Common myeloid progenitor, CD34-positive (primary cell): Measurements from ENCODE around the gene CNFN. TPM values are rescaled to one million over a fixed set of nuclear protein-coding genes. Genes with fewer than 3 reads are reported as not detected.

Experiments used
- CTCF ChIA-PET: fragments of 350-600 bp; sonication (Branson Sonifier 250); formaldehyde crosslinking; loops from one replicate; lab custom pipeline; 2021; ENCODE audit warnings: antibody characterized with exemption; lab: Charles Lee
- POLR2A ChIA-PET: fragments of 350-600 bp; sonication (Branson Sonifier 250); formaldehyde crosslinking; loops from one replicate; lab custom pipeline; 2021; ENCODE audit warnings: antibody characterized with exemption; lab: Charles Lee
- DNase-seq, 3 donors: peaks; one replicate each; pipeline versions ENCODE4 v3.0.0 to v3.0.0-alpha.2; 2013
- H3K27ac ChIP-seq, 2 experiments: 1 replicate in 1 of 2; 2 replicates in 1 of 2; pipeline ENCODE4 v1.7.0; 2013; ENCODE audit warnings: inconsistent platforms in 2 of 2, low read length in 2 of 2, mild to moderate bottlenecking in 2 of 2, low read depth in 1 of 2, moderate library complexity in 1 of 2; ENCODE audit not compliant: severe bottlenecking in 2 of 2, insufficient read depth in 1 of 2, poor library complexity in 1 of 2
- H3K27me3 ChIP-seq, 5 experiments: replicated peaks in 2 of 5; 1 replicate in 3 of 5; 2 replicates in 2 of 5; pipeline versions ENCODE4 v1.6.1 to v1.7.0; 2013; ENCODE audit warnings: low read length in 4 of 5, mild to moderate bottlenecking in 2 of 5, moderate library complexity in 2 of 5, inconsistent platforms in 1 of 5; ENCODE audit not compliant: insufficient read depth in 5 of 5, control insufficient read depth in 4 of 5
- H3K36me3 ChIP-seq, 4 experiments: 1 replicate in 2 of 4; 2 replicates in 2 of 4; pipeline versions ENCODE4 v1.6.1 to v1.7.0; 2013; ENCODE audit warnings: low read length in 3 of 4, control low read depth in 1 of 4, mild to moderate bottlenecking in 1 of 4; ENCODE audit not compliant: control insufficient read depth in 4 of 4, insufficient read depth in 4 of 4
- H3K4me1 ChIP-seq, 4 experiments: 1 replicate in 3 of 4; 2 replicates in 1 of 4; pipeline versions ENCODE4 v1.6.1 to v1.7.1; 2013; ENCODE audit warnings: low read length in 3 of 4, mild to moderate bottlenecking in 3 of 4, control low read depth in 1 of 4, inconsistent platforms in 1 of 4, moderate library complexity in 1 of 4; ENCODE audit not compliant: control insufficient read depth in 4 of 4, insufficient read depth in 4 of 4; ENCODE audit errors: control extremely low read depth in 1 of 4
- H3K4me3 ChIP-seq, 7 experiments: 1 replicate in 4 of 7; 2 replicates in 3 of 7; pipeline versions ENCODE4 v1.5.1 to v1.7.0; 2013; ENCODE audit warnings: mild to moderate bottlenecking in 7 of 7, low read length in 6 of 7, moderate library complexity in 6 of 7, inconsistent platforms in 2 of 7, low read depth in 2 of 7, control low read depth in 1 of 7; ENCODE audit not compliant: insufficient read depth in 4 of 7, control insufficient read depth in 1 of 7; ENCODE audit errors: extremely low read depth in 1 of 7
- H3K9me3 ChIP-seq, 5 experiments: 1 replicate in 4 of 5; 2 replicates in 1 of 5; pipeline versions ENCODE4 v1.6.1 to v1.7.1; 2013; ENCODE audit warnings: low read length in 4 of 5, mild to moderate bottlenecking in 2 of 5, inconsistent platforms in 1 of 5, low read depth in 1 of 5, moderate library complexity in 1 of 5; ENCODE audit not compliant: control insufficient read depth in 4 of 5, insufficient read depth in 2 of 5; ENCODE audit errors: control extremely low read depth in 1 of 5
- WGBS: methylation state at CpG from one replicate; pipeline ENCODE4 v1.1.5; 2013; ENCODE audit not compliant: insufficient coverage; 5-methylcytosine and 5-hydroxymethylcytosine counted together
- polyA plus RNA-seq: library from polyadenylated mRNA; unstranded; fragments of 120-200 nt; gene quantifications from one replicate; pipeline ENCODE4 v1.2.1, GENCODE V29; 2013

Gene CNFN, protein sequence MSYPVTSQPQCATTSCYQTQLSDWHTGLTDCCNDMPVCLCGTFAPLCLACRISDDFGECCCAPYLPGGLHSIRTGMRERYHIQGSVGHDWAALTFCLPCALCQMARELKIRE
- 1.6 TPM for polyA plus RNA-seq

DNA sequence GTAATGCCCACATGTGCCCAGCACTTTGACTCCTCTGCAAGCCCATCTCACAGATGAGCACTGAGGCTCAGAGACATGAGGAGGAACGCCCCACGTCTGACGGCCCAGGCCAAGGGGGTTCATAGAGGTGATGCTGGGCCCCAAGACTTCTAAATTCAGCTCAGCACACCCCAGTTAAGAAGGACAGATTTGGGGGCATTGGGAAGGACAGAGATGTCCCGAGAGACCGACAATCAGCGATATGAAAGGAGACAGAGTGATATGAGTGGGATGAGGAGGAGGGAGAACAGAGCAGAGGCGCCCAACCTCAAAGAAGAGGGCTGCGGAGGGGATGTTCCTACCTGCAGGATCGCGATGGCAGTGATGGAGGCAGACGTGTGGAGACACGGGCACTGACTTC, at the start of gene CNFN:
TSS of gene CNFN (minus strand) at position 399 of the 400 bp plus-strand sequence. CDS start 1,260 bp downstream, outside the sequence.
- POLR2A ChIA-PET: no interaction called here
- Histone ChIP-seq H3K4me3 (no peak within 1 kb of the TSS), H3K27me3 (peaks cover 0 to 32% (median 12%) of the 10 kb centered on the region in 5 experiments), H3K36me3 (no peaks in the 10 kb centered on the region), H3K4me1 (peaks cover 0 to 8% (median 5%) of the 10 kb centered on the region in 4 experiments), H3K27ac (no peak within 1 kb of the TSS), H3K9me3 (no peaks in the 10 kb centered on the region)
- WGBS: 75% methylated on average over 8 of the region's 12 CpGs
- DNase-seq: no peak
- CTCF ChIA-PET: interaction anchor here (0.8 to 4.1 kb wide), 2 partner anchors 10 to 33 kb away, joined by 4 to 16 read pairs; no protein-coding TSS in a partner anchor

DNA sequence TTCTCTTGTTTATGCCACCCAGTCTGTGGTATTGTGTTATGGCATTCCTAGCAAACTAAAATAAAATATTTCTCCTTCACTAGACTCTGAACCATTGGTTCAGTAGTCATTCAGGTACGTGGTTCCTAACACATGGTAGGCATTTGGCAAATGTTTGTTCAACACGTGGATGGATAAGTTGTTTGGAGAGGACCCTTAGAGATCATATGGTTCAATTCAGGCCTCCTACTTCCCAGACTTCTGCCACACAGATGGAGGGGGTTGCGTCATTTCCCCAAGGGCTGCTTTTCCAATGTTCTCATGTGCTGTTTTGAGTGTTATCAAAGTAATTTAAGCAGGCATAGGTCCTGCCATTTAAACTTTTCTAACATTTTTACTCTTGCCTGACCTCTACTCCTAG, 45.9 kb upstream of the CNFN start:
- no peak for DNase-seq
- peaks cover 6 to 15% (median 10%) of the 10 kb centered on the region in 4 experiments for H3K4me1 ChIP-seq
- no peak overlapping the region for H3K4me3 ChIP-seq
- H3K27me3 ChIP-seq: no peaks in the 10 kb centered on the region
- CTCF ChIA-PET: interaction anchor here (1.5 kb wide), 1 partner anchor 10 kb away, joined by 4 read pairs; no protein-coding TSS in a partner anchor
- H3K27ac ChIP-seq: no peak overlapping the region
- no peaks in the 10 kb centered on the region for H3K9me3 ChIP-seq
- no peaks in the 10 kb centered on the region for H3K36me3 ChIP-seq
- POLR2A ChIA-PET: interaction anchor here (0.6 kb wide), 1 partner anchor 13 kb away, joined by 4 read pairs; no protein-coding TSS in a partner anchor
- no CpG with 5 or more reads among the region's 3 CpGs for WGBS

DNA sequence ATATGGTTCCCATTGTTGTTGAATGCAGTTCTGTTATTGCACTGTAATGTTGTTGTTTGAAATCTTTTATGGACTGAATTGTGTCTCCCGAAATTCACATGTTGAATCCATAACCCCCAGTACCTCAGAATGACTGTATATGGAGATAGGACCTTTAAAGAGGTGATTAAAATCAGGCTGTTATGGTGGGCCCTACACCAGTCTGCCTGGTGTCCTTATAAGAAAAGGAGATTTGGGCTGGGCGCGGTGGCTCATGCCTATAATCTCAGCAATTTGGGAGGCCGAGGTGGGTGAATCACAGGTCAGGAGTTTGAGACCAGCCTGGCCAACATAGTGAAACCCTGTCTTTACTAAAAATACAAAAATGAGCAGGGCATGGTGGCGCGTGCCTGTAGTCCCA, 45.2 kb upstream of the CNFN start:
- no peak overlapping the region for H3K27ac ChIP-seq
- DNase-seq: no peak
- H3K4me1 ChIP-seq: peaks cover 0 to 8% (median 3%) of the 10 kb centered on the region in 4 experiments
- POLR2A ChIA-PET: no interaction called here
- H3K9me3 ChIP-seq: no peaks in the 10 kb centered on the region
- 100% methylated on average over 5 of the region's 6 CpGs for WGBS
- CTCF ChIA-PET: interaction anchor here (1.5 kb wide), 1 partner anchor 9 kb away, joined by 4 read pairs; no protein-coding TSS in a partner anchor
- no peaks in the 10 kb centered on the region for H3K36me3 ChIP-seq
- H3K4me3 ChIP-seq: no peak overlapping the region
- H3K27me3 ChIP-seq: no peaks in the 10 kb centered on the region

DNA sequence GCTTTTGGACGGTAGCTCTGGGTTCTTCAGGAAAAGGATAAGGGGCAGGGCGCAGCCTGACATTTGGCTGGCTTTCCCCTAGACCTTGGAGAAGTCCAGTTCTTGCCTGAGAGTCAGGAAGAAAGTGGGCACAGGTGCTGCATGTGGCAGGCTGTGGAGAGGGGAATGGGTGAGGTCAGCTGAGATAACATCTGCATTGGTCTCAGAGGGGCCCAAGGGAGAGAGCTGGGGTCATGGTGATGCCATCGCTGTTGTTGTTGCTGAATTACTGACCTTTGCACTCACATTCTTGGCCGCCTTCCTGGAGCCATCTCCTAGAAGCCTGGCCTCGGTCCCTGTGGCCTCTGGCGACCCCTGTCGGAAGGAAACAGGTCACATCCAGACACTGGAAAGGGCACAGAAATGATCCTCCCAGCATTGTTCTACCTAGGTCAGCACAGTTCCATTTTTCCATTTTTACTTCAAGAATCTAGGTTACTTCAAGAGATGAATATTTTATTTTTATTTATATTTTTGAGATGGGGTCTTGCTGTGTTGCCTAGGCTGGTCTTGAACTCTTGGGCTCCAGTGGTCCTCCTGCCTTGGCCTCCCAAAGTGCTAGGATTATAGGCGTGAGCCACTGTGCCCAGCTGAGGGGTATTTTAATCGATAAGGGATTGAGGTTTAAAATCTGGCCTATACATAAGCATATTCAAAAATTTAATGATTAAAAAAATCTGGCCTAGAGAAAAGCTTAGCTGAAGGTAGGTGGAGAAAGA, 43.6 kb upstream of the CNFN start:
- CTCF ChIA-PET: interaction anchor here (1.0 to 1.4 kb wide), 4 partner anchors 10 to 102 kb away, joined by 3 read pairs; no protein-coding TSS in a partner anchor
- peak; percentile 26 to 59 (median 43) for DNase-seq
- H3K4me3 ChIP-seq: no peak overlapping the region
- H3K27ac ChIP-seq: no peak overlapping the region
- no peaks in the 10 kb centered on the region for H3K36me3 ChIP-seq
- H3K4me1 ChIP-seq: peaks cover 0 to 4% (median 2%) of the 10 kb centered on the region in 4 experiments
- H3K27me3 ChIP-seq: no peaks in the 10 kb centered on the region
- POLR2A ChIA-PET: interaction anchor here (0.7 kb wide), 1 partner anchor 52 kb away, joined by 5 read pairs; no protein-coding TSS in a partner anchor
- H3K9me3 ChIP-seq: no peaks in the 10 kb centered on the region
- WGBS: 67% methylated on average over 7 of the region's 9 CpGs

DNA sequence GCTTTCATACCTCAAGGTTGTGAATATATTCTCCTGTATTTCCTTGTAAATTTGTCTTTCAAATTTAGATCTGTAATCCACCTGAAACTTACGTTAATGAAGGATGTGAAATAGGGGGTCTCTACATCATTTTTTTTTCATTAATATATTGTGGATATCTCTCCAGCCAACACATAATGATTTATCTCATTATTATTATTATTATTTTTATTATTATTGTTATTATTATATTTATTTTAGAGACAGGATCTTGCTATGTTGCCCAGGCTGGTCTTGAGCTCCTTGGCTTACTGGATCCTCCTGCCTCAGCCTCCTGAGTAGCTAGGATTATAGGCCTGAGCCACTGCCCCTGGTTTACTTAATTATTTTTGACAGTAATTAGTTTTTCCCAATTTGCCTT, 41.4 kb upstream of the CNFN start:
- WGBS: no CpG with 5 or more reads among the region's 1 CpG
- H3K36me3 ChIP-seq: no peaks in the 10 kb centered on the region
- no peaks in the 10 kb centered on the region for H3K9me3 ChIP-seq
- ChIA-PET POLR2A (no interaction called here), CTCF (interaction anchor here (1.0 to 1.8 kb wide), 2 partner anchors 9 to 89 kb away, joined by 3 to 8 read pairs; no protein-coding TSS in a partner anchor)
- H3K4me3 ChIP-seq: no peak overlapping the region
- no peaks in the 10 kb centered on the region for H3K27me3 ChIP-seq
- DNase-seq: no peak
- H3K4me1 ChIP-seq: peaks cover 0 to 2% (median under 1%) of the 10 kb centered on the region in 4 experiments
- H3K27ac ChIP-seq: no peak overlapping the region

DNA sequence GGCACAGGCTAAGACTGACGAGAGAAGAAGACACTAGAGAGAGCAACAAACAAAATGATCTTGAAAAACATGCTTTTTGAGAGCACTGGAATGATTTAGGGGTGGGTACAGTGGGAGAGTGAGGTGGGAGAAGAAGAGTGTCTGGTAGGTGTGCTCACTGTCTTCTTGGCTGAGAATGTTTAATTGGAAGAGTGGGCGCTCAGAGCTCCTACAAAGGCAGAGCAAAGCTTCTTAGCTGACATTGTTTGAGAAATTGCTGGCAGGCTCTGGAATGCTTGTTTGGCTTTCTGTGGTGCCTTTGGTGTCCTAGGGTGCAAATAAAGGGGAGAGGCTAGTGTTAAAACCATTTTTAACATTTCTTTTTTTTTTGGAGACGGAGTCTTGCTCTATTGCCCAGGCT, 38.6 kb upstream of the CNFN start:
- WGBS: 100% methylated on average over 1 of the region's 3 CpGs
- Histone ChIP-seq H3K4me3 (no peak overlapping the region), H3K4me1 (peaks cover 0 to 10% (median 6%) of the 10 kb centered on the region in 4 experiments), H3K27me3 (peaks cover 0 to 7% (median 0%) of the 10 kb centered on the region in 5 experiments), H3K36me3 (no peaks in the 10 kb centered on the region), H3K27ac (no peak overlapping the region), H3K9me3 (no peaks in the 10 kb centered on the region)
- CTCF ChIA-PET: interaction anchor here (1.3 kb wide), 1 partner anchor 10 kb away, joined by 5 read pairs; no protein-coding TSS in a partner anchor
- POLR2A ChIA-PET: no interaction called here
- DNase-seq: no peak
